ENCODE results near the gene BTG3.

BTG3 gene

DNA sequence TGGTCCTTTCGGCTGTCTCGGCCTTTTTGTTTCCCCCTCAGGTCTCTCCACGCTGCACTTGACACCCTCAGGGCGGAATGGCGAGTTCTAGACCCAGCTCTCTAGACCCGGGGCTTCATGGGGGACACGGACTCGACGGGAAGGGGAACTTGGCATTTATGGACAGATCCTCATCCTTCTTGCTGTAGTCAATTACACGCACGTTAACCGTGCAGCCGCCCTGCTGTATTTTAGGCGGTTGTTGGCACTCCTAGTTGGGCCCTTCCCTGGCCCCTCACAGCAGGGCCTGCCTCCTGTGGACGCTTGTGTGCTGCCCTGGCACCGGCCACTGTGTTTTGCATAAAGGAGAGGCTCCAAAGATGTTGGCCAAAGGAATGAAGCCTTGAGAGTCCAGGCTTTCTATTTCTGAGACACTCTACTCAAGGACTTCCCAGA is 558 bp upstream of the BTG3 start:
- peak; percentile 34 for DNase-seq (ENCODE audit: extremely low spot score)
- peak; percentile 5 for TF ChIP-seq L3MBTL2 (conservative IDR thresholded peaks at IDR 0.05)
- no peak for TF ChIP-seq FOXA1 (IDR thresholded peaks at IDR 0.05)
- ChIA-PET CTCF (no interaction called here), POLR2A (no interaction called here)

DNA sequence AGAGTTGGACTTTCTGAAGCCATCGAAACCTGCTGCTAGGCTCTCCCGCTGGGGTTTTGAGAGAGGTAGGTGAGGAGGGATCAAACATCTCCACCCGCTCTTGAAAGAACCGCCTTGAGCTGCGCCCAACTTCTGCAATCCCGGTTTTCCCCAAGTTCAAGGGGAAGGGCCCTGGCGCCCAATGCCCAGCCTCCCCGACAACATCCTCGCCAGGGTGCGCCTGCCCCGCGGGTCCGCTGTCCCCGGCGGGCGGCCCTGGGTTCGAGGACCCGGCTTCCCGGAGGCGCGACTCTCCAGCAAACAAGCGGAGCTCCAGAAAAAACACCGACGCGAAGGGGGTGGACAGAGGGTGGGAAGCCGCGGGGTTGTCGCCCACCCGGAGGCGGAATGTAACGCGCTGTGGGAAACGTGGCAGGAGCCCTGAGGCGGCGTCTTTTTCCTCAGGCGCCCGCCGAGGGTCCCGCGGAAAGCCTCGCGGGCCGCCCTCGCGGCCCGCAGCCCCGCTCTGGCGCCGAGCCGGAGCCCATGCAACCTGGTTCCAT is 607 bp downstream of the BTG3 start:
- TF ChIP-seq HDGF (IDR thresholded peaks at IDR 0.05; ENCODE audit: borderline replicate concordance) (no peak), SUZ12 (IDR thresholded peaks at IDR 0.05) (no peak), ZNF384 (IDR thresholded peaks at IDR 0.05) (no peak), TARDBP (IDR thresholded peaks at IDR 0.05) (no peak), ARNT (IDR thresholded peaks at IDR 0.05) (no peak), FOXA1 (IDR thresholded peaks at IDR 0.05) (no peak), FOXK2 (IDR thresholded peaks at IDR 0.05) (no peak), CTBP1 (IDR thresholded peaks at IDR 0.05; ENCODE audit: borderline replicate concordance) (no peak), ELF4 (IDR thresholded peaks at IDR 0.05) (no peak), NFRKB (IDR thresholded peaks at IDR 0.05) (no peak), BHLHE40 (IDR thresholded peaks at IDR 0.05; ENCODE audit: borderline replicate concordance) (no peak)
- TF ChIP-seq, protein P1, sequence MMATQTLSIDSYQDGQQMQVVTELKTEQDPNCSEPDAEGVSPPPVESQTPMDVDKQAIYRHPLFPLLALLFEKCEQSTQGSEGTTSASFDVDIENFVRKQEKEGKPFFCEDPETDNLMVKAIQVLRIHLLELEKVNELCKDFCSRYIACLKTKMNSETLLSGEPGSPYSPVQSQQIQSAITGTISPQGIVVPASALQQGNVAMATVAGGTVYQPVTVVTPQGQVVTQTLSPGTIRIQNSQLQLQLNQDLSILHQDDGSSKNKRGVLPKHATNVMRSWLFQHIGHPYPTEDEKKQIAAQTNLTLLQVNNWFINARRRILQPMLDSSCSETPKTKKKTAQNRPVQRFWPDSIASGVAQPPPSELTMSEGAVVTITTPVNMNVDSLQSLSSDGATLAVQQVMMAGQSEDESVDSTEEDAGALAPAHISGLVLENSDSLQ (IDR thresholded peaks at IDR 0.05): no peak
- no peak for DNase-seq (ENCODE audit: extremely low spot score)
- CTCF ChIA-PET: interaction anchor here (1.5 kb wide), 1 partner anchor 100 kb away, joined by 3 read pairs; the partner anchor contains the start of gene CXADR
- POLR2A ChIA-PET: interaction anchor here (1.5 kb wide), 1 partner anchor 10 kb away, joined by 5 read pairs; no protein-coding TSS in a partner anchor

DNA sequence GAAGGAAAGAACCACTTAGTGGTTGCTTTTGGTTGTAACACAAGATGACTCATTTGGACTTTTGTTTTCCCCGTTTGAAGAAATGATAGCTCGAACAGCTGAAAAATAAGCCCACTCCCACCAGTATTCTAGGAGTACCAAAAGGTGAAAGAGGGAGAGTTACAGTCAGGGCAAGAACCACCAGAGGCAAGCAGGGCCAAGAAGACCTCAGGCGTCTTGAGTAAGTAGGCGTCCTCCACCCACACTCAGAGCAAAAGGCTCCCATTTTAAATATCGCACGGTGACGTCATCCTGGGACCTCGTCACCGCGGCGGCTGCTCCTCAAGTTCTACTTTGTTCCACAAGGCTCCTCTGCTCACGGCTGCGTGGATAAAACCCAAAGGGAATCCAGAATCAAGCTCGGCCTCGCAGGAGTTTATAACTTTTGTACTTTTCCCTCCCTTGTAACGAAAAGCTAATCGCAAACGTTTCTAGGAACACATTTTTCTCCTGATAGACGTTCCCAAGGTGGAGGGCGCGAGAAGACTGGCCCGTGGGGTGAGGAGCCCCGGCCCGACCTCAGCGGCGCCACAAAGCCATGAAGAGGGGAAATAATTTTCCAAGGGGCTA is 1.2 kb downstream of the BTG3 start:
- ChIA-PET POLR2A (interaction anchor here (1.5 kb wide), 1 partner anchor 9 kb away, joined by 5 read pairs; no protein-coding TSS in a partner anchor), CTCF (interaction anchor here (1.5 kb wide), 1 partner anchor 99 kb away, joined by 3 read pairs; the partner anchor contains the start of gene CXADR)
- TF ChIP-seq FOXA1 (IDR thresholded peaks at IDR 0.05): no peak
- peak; percentile 76 for DNase-seq (ENCODE audit: extremely low spot score)

DNA sequence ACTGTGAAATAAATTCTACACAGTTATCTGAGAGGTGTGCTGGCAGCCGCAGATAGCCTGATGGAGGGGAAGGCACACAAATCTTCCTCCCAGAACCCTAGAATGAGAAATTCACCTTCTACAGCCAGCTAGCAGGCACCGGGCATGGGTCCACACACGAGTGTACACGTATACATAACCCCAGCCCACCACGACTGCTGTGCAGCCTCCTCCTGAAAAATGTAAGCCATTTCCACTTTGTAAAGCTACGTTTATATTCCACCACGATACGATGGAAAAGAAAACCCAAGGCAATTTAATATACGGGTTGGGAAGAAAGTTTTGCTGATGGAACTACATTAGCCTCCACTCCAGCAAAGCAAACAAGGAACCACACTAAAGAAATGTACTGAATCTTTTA is 1.8 kb downstream of the BTG3 start:
- CTCF ChIA-PET: interaction anchor here (1.4 kb wide), 1 partner anchor 56 kb away, joined by 3 read pairs; no protein-coding TSS in a partner anchor
- POLR2A ChIA-PET: interaction anchor here (1.5 kb wide), 1 partner anchor 8 kb away, joined by 5 read pairs; no protein-coding TSS in a partner anchor
- TF ChIP-seq BHLHE40 (IDR thresholded peaks at IDR 0.05; ENCODE audit: borderline replicate concordance): no peak
- TF ChIP-seq FOXM1 (IDR thresholded peaks at IDR 0.05; ENCODE audit: borderline replicate concordance): no peak
- TF ChIP-seq FOXK2 (IDR thresholded peaks at IDR 0.05): no peak
- no peak for TF ChIP-seq L3MBTL2 (conservative IDR thresholded peaks at IDR 0.05)
- no peak for TF ChIP-seq ZNF384 (IDR thresholded peaks at IDR 0.05)
- TF ChIP-seq HDGF (IDR thresholded peaks at IDR 0.05; ENCODE audit: borderline replicate concordance): no peak
- no peak for TF ChIP-seq SUZ12 (IDR thresholded peaks at IDR 0.05)
- no peak for TF ChIP-seq FOXA1 (IDR thresholded peaks at IDR 0.05)
- TF ChIP-seq ARNT (IDR thresholded peaks at IDR 0.05): no peak
- no peak for TF ChIP-seq CTBP1 (IDR thresholded peaks at IDR 0.05; ENCODE audit: borderline replicate concordance)
- no peak for TF ChIP-seq SP1 (IDR thresholded peaks at IDR 0.05)
- TF ChIP-seq, protein P1 (IDR thresholded peaks at IDR 0.05): no peak
- no peak for DNase-seq (ENCODE audit: extremely low spot score)

DNA sequence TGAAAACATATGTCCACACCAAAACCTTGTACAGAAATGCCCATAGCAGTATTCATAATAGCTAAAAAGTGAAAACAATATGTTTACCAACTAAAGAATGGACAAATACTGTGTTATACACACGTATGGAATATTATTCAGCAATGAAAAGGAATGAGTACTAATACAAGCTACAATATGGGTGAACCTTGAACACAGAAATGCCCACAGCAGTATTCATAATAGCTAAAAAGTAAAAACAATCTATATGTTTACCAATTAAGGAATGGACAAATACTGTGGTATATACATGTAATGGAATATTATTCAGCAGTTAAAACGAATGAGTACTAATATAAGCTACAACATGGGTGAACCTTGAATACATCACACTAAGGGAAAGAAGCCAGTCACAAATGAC is 3.0 kb downstream of the BTG3 start:
- DNase-seq (ENCODE audit: extremely low spot score): no peak
- TF ChIP-seq ZNF384 (IDR thresholded peaks at IDR 0.05): no peak
- no peak for TF ChIP-seq TARDBP (IDR thresholded peaks at IDR 0.05)
- TF ChIP-seq, protein P1 (IDR thresholded peaks at IDR 0.05): no peak
- no peak for TF ChIP-seq HDGF (IDR thresholded peaks at IDR 0.05; ENCODE audit: borderline replicate concordance)
- no peak for TF ChIP-seq LEF1 (IDR thresholded peaks at IDR 0.05; ENCODE audit: borderline replicate concordance)
- TF ChIP-seq SUZ12 (IDR thresholded peaks at IDR 0.05): no peak
- no peak for TF ChIP-seq FOXM1 (IDR thresholded peaks at IDR 0.05; ENCODE audit: borderline replicate concordance)
- TF ChIP-seq SP1 (IDR thresholded peaks at IDR 0.05): no peak
- POLR2A ChIA-PET: no interaction called here
- CTCF ChIA-PET: interaction anchor here (1.4 kb wide), 1 partner anchor 55 kb away, joined by 3 read pairs; no protein-coding TSS in a partner anchor

DNA sequence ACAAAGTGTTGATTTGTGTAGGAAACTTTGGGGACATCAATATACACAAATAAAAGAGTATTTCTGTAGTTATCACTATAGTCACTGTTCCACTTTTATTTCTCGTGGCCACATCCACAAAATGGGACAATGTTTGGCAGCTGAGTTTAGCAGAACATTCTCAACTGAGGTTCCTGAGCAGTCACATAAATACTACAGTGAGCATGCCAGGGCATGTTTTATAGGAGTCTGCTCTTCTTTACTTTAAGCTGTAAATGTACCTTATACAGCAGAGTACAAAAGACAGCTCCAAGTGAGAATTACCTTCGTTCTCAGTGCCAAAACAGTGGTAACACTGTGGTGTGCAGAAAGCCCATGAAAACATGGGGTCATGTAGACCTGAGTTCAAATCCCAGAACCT is 5.0 kb downstream of the BTG3 start:
- POLR2A ChIA-PET: no interaction called here
- DNase-seq (ENCODE audit: extremely low spot score): no peak
- TF ChIP-seq BHLHE40 (IDR thresholded peaks at IDR 0.05; ENCODE audit: borderline replicate concordance) (no peak), CTBP1 (IDR thresholded peaks at IDR 0.05; ENCODE audit: borderline replicate concordance) (no peak), SP1 (IDR thresholded peaks at IDR 0.05) (no peak), HDGF (IDR thresholded peaks at IDR 0.05; ENCODE audit: borderline replicate concordance) (no peak), FOXA1 (IDR thresholded peaks at IDR 0.05) (no peak), TARDBP (IDR thresholded peaks at IDR 0.05) (no peak), FOXM1 (IDR thresholded peaks at IDR 0.05; ENCODE audit: borderline replicate concordance) (no peak), ZNF384 (IDR thresholded peaks at IDR 0.05) (no peak), ARNT (IDR thresholded peaks at IDR 0.05) (no peak), SUZ12 (IDR thresholded peaks at IDR 0.05) (no peak), NFRKB (IDR thresholded peaks at IDR 0.05) (no peak), ELF4 (IDR thresholded peaks at IDR 0.05) (no peak), L3MBTL2 (conservative IDR thresholded peaks at IDR 0.05) (no peak), FOXK2 (IDR thresholded peaks at IDR 0.05) (no peak), LEF1 (IDR thresholded peaks at IDR 0.05; ENCODE audit: borderline replicate concordance) (no peak)
- TF ChIP-seq, protein P1 (IDR thresholded peaks at IDR 0.05): no peak
- CTCF ChIA-PET: interaction anchor here (0.6 to 1.0 kb wide), 2 partner anchors 164 to 217 kb away, joined by 3 to 6 read pairs; no protein-coding TSS in a partner anchor
